ENCODE data around the gene DUSP15. TPM values are rescaled to one million over a fixed set of nuclear protein-coding genes. Genes with fewer than 3 reads are reported as not detected.

DUSP15 gene
- total RNA-seq, 2 experiments from 2014 or later: not detected

GRCh38 chr20:31869673-31869941 is 720 bp downstream of the DUSP15 start:
- ATAC-seq (ENCODE audit: poor library complexity) (no peak), DNase-seq (no peak)
- Histone ChIP-seq H3K4me3 (ENCODE audit: low read length) (no peak overlapping the region), H3K27ac (ENCODE audit: low read depth in 1 of 2, low read length in 2 of 2) (no peak overlapping the region), H3K36me3 (ENCODE audit: insufficient read depth, low read length) (no peaks in the 10 kb centered on the region), H3K27me3 (ENCODE audit: control insufficient read depth in 1 of 2, insufficient read depth in 2 of 2, low read length in 2 of 2) (peaks cover 27 to 35% of the 10 kb centered on the region in 2 experiments), H3K4me1 (ENCODE audit: insufficient read depth, low read length) (peaks cover 16% of the 10 kb centered on the region), H3K9me3 (ENCODE audit: control insufficient read depth in 1 of 2, insufficient read depth in 1 of 2, low read length in 2 of 2) (peaks cover 0 to 7% of the 10 kb centered on the region in 2 experiments)
- H3K27me3 Mint-ChIP-seq: peaks cover 53% of the 10 kb centered on the region
- ChIA-PET CTCF (no interaction called here), POLR2A (no interaction called here)
- H3K4me1 Mint-ChIP-seq (ENCODE audit: low read depth): peaks cover 12% of the 10 kb centered on the region
- no peak for TF ChIP-seq CTCF (IDR thresholded peaks at IDR 0.05)
- peak overlapping the region; percentile 89 for H3K4me3 Mint-ChIP-seq
- intact Hi-C loops (cut with DNase I, micrococcal nuclease): no loop called here
- no peaks in the 10 kb centered on the region for H3K9me3 Mint-ChIP-seq
- no peaks in the 10 kb centered on the region for H3K36me3 Mint-ChIP-seq (ENCODE audit: low read depth)
- H3K27ac Mint-ChIP-seq: no peak overlapping the region

GRCh38 chr20:31868853-31869672 is 1.3 kb downstream of the DUSP15 start:
- no peaks in the 10 kb centered on the region for H3K9me3 Mint-ChIP-seq
- peaks cover 53% of the 10 kb centered on the region for H3K27me3 Mint-ChIP-seq
- no peak overlapping the region for H3K4me3 ChIP-seq (ENCODE audit: low read length)
- no peak overlapping the region for H3K27ac ChIP-seq (ENCODE audit: low read depth in 1 of 2, low read length in 2 of 2)
- H3K4me1 Mint-ChIP-seq (ENCODE audit: low read depth): peaks cover 12% of the 10 kb centered on the region
- H3K4me1 ChIP-seq (ENCODE audit: insufficient read depth, low read length): peaks cover 16% of the 10 kb centered on the region
- DNase-seq (no peak), ATAC-seq (ENCODE audit: poor library complexity) (no peak)
- H3K27me3 ChIP-seq (ENCODE audit: control insufficient read depth in 1 of 2, insufficient read depth in 2 of 2, low read length in 2 of 2): peaks cover 27 to 35% of the 10 kb centered on the region in 2 experiments
- CTCF ChIA-PET: no interaction called here
- H3K36me3 Mint-ChIP-seq (ENCODE audit: low read depth): no peaks in the 10 kb centered on the region
- H3K27ac Mint-ChIP-seq: no peak overlapping the region
- peaks cover 0 to 7% of the 10 kb centered on the region in 2 experiments for H3K9me3 ChIP-seq (ENCODE audit: control insufficient read depth in 1 of 2, insufficient read depth in 1 of 2, low read length in 2 of 2)
- no peaks in the 10 kb centered on the region for H3K36me3 ChIP-seq (ENCODE audit: insufficient read depth, low read length)
- TF ChIP-seq CTCF (IDR thresholded peaks at IDR 0.05): no peak
- POLR2A ChIA-PET: no interaction called here
- peak overlapping the region; percentile 89 for H3K4me3 Mint-ChIP-seq
- intact Hi-C loops (cut with DNase I, micrococcal nuclease): no loop called here

- H3K4me1 Mint-ChIP-seq (ENCODE audit: low read depth): peaks cover 18% of the 10 kb centered on the region
- Histone ChIP-seq H3K4me3 (ENCODE audit: low read length) (no peak overlapping the region), H3K27me3 (ENCODE audit: control insufficient read depth in 1 of 2, insufficient read depth in 2 of 2, low read length in 2 of 2) (peaks cover 25 to 26% of the 10 kb centered on the region in 2 experiments), H3K36me3 (ENCODE audit: insufficient read depth, low read length) (no peaks in the 10 kb centered on the region), H3K27ac (ENCODE audit: low read depth in 1 of 2, low read length in 2 of 2) (no peak overlapping the region), H3K9me3 (ENCODE audit: control insufficient read depth in 1 of 2, insufficient read depth in 1 of 2, low read length in 2 of 2) (peaks cover 0 to 7% of the 10 kb centered on the region in 2 experiments), H3K4me1 (ENCODE audit: insufficient read depth, low read length) (peaks cover 17% of the 10 kb centered on the region)
- ATAC-seq (ENCODE audit: poor library complexity) (no peak), DNase-seq (no peak)
- ChIA-PET POLR2A (no interaction called here), CTCF (no interaction called here)
- intact Hi-C loops (cut with DNase I, micrococcal nuclease): no loop called here
- H3K36me3 Mint-ChIP-seq (ENCODE audit: low read depth): no peaks in the 10 kb centered on the region
- TF ChIP-seq CTCF (IDR thresholded peaks at IDR 0.05): no peak
- H3K27me3 Mint-ChIP-seq: peaks cover 39% of the 10 kb centered on the region
- H3K4me3 Mint-ChIP-seq: no peak overlapping the region
- H3K27ac Mint-ChIP-seq: no peak overlapping the region
- H3K9me3 Mint-ChIP-seq: no peaks in the 10 kb centered on the region
Measured at GRCh38 chr20:31866221-31866620, 4.1 kb downstream of the DUSP15 start.

All from CD4-positive, alpha-beta T cell (primary cell).